Right lobe of liver (tissue), 4 donors: ENCODE results near the gene UBE2F.

Experiments
- POLR2A ChIP-seq: fragments of 450-650 bp; IDR thresholded peaks from one replicate; pipeline ENCODE4 v1.6.1; 2017; ENCODE audit warnings: antibody characterized with exemption, mild to moderate bottlenecking
- TF ChIP-seq, protein P1 (sequence below), 4 donors: fragments of 200-600 bp in 3 of 4; fragments of 450-650 bp in 1 of 4; IDR thresholded peaks; one replicate each; pipeline versions ENCODE4 v1.5.1 to v1.8.0; 2016 to 2022; ENCODE audit warnings: antibody characterized with exemption in 4 of 4, mild to moderate bottlenecking in 2 of 4
- donor health status: DM: no; HTN: no; CAD: no.
- donor health status: DM: no; HTN: no; CAD: no.
- donor health status: DM: no; HTN: yes; CAD: no.

DNA sequence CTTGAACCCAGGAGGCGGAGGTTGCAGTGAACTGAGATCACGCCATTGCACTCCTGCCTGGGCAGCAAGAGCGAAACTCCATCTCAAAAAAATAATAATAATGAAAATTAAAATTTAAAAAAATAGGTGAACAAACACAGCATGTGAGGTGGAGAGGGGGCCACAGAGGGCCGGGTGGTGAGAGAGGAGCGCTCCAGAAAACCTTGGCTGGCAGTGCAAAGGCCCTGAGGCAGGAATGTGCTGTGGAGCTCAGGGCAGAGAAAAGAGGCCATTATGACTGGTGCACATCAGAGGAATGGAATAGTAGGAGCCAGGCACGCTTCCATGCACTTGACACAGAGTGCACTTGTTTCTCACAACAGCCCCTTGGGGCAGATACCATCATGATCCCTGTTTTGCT is 72.3 kb downstream of the UBE2F start:
- TF ChIP-seq, protein P1, sequence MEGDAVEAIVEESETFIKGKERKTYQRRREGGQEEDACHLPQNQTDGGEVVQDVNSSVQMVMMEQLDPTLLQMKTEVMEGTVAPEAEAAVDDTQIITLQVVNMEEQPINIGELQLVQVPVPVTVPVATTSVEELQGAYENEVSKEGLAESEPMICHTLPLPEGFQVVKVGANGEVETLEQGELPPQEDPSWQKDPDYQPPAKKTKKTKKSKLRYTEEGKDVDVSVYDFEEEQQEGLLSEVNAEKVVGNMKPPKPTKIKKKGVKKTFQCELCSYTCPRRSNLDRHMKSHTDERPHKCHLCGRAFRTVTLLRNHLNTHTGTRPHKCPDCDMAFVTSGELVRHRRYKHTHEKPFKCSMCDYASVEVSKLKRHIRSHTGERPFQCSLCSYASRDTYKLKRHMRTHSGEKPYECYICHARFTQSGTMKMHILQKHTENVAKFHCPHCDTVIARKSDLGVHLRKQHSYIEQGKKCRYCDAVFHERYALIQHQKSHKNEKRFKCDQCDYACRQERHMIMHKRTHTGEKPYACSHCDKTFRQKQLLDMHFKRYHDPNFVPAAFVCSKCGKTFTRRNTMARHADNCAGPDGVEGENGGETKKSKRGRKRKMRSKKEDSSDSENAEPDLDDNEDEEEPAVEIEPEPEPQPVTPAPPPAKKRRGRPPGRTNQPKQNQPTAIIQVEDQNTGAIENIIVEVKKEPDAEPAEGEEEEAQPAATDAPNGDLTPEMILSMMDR (IDR thresholded peaks at IDR 0.05) = no peak
- TF ChIP-seq POLR2A = no peak
